SU-DHL-6 (cell line): ENCODE data around the gene MTG2.

Source experiments
- H2AFZ ChIP-seq: fragments of 200-600 bp; sonication (generic); 2 replicates; pipeline ENCODE4 v1.6.1; 2014; ENCODE audit warnings: low read depth, mild to moderate bottlenecking, moderate library complexity, mixed read lengths, antibody characterized with exemption, low read length; ENCODE audit not compliant: severe bottlenecking
- H3F3A ChIP-seq: fragments of 200-600 bp; shearing (Covaris generic); 2 replicates; pipeline ENCODE4 v1.6.0; 2016; ENCODE audit warnings: antibody characterized with exemption, mild to moderate bottlenecking; ENCODE audit not compliant: insufficient read depth
- H3K27ac ChIP-seq: fragments of 200-600 bp; sonication (generic); 2 replicates; pipeline ENCODE4 v1.5.1; 2016; ENCODE audit warnings: low read depth, mild to moderate bottlenecking, low read length, moderate library complexity, mixed read lengths
- H3K27me3 ChIP-seq: fragments of 200-600 bp; sonication (generic), shearing (Covaris generic); 2 replicates; pipeline ENCODE4 v1.6.0; 2014; ENCODE audit warnings: mild to moderate bottlenecking, low read length
- H3K36me3 ChIP-seq: fragments of 200-600 bp; sonication (generic); 2 replicates; pipeline ENCODE4 v1.6.1; 2014; ENCODE audit warnings: mild to moderate bottlenecking, low read length, mixed read lengths
- H3K4me2 ChIP-seq: fragments of 300-600, 200-600 bp; shearing (Covaris generic), sonication (generic); 2 replicates; pipeline ENCODE4 v1.6.0; 2014; ENCODE audit warnings: low read length, low read depth, mild to moderate bottlenecking; ENCODE audit not compliant: poor library complexity, severe bottlenecking
- H3K4me3 ChIP-seq: fragments of 200-600 bp; sonication (generic); 2 replicates; pipeline ENCODE4 v1.5.1; 2014; ENCODE audit warnings: antibody characterized with exemption, low read length, mild to moderate bottlenecking, mixed read lengths; ENCODE audit not compliant: insufficient read depth, poor library complexity, severe bottlenecking
- H3K79me2 ChIP-seq: fragments of 200-600 bp; sonication (generic); 2 replicates; pipeline ENCODE4 v1.6.1; 2014; ENCODE audit warnings: mild to moderate bottlenecking, low read length, moderate library complexity; ENCODE audit not compliant: insufficient read depth
- H3K9ac ChIP-seq: fragments of 200-600 bp; sonication (generic); 2 replicates; pipeline ENCODE4 v1.7.0; 2014; ENCODE audit warnings: mild to moderate bottlenecking, low read length
- H3K9me2 ChIP-seq: fragments of 200-600 bp; sonication (generic); replicated peaks from 2 replicates; pipeline ENCODE4 v1.6.1; 2014; ENCODE audit warnings: low read length; ENCODE audit not compliant: insufficient read depth
- H3K9me3 ChIP-seq: fragments of 200-600 bp; sonication (generic); 2 replicates; pipeline ENCODE4 v1.6.1; 2014; ENCODE audit warnings: low read length, mixed read lengths; ENCODE audit not compliant: insufficient read depth
- H4K20me1 ChIP-seq: fragments of 200-600 bp; sonication (generic); 2 replicates; pipeline ENCODE4 v1.6.1; 2014; ENCODE audit warnings: low read depth, mild to moderate bottlenecking, antibody characterized with exemption, low read length, moderate library complexity, mixed read lengths
- CTCF ChIP-seq: fragments of 200-600 bp; sonication (generic); IDR thresholded peaks from one replicate; pipeline ENCODE4 v1.5.1; 2017; ENCODE audit warnings: antibody characterized with exemption, mild to moderate bottlenecking, low read length, moderate library complexity; ENCODE audit not compliant: insufficient read depth, poor library complexity, severe bottlenecking
- EZH2phosphoT487 ChIP-seq: fragments of 200-600 bp; sonication (generic), shearing (Covaris generic); conservative IDR thresholded peaks from 2 replicates; pipeline ENCODE4 v1.6.1; 2018; ENCODE audit warnings: mild to moderate bottlenecking, antibody characterized with exemption, low read length, moderate library complexity, mixed read lengths

MTG2 gene

GRCh38 chr20:62232770-62233645 is 50.2 kb downstream of the MTG2 start:
- H3K9me2 ChIP-seq, result no peaks in the 10 kb centered on the region
- no peak overlapping the region for H3K4me2 ChIP-seq
- no peak for TF ChIP-seq CTCF
- H3K4me3 ChIP-seq, result no peak overlapping the region
- no peaks in the 10 kb centered on the region for H4K20me1 ChIP-seq
- no peaks in the 10 kb centered on the region for H3K36me3 ChIP-seq
- no peak overlapping the region for H2AFZ ChIP-seq
- no peaks in the 10 kb centered on the region for H3F3A ChIP-seq
- H3K79me2 ChIP-seq, result no peaks in the 10 kb centered on the region
- H3K9me3 ChIP-seq, result no peaks in the 10 kb centered on the region
- H3K27ac ChIP-seq, result no peak overlapping the region
- no peaks in the 10 kb centered on the region for H3K27me3 ChIP-seq
- H3K9ac ChIP-seq, result no peak overlapping the region

GRCh38 chr20:62233684-62234083 is 50.9 kb downstream of the MTG2 start:
- TF ChIP-seq CTCF (no peak), EZH2phosphoT487 (no peak)
- H3K27ac ChIP-seq, result no peak overlapping the region
- H3K4me2 ChIP-seq, result no peak overlapping the region

GRCh38 chr20:62234339-62234738 is 51.5 kb downstream of the MTG2 start:
- Histone ChIP-seq H3K9me2 (no peaks in the 10 kb centered on the region), H3K27me3 (no peaks in the 10 kb centered on the region), H3K36me3 (no peaks in the 10 kb centered on the region), H3K79me2 (no peaks in the 10 kb centered on the region; the same call in 1 of the 2 replicates), H2AFZ (no peak overlapping the region), H3K27ac (no peak overlapping the region), H3F3A (no peaks in the 10 kb centered on the region), H4K20me1 (0 out of 2 replicates have a peak, but pooled peaks cover 3% of the 10 kb centered on the region), H3K9ac (no peak overlapping the region), H3K9me3 (no peaks in the 10 kb centered on the region), H3K4me2 (no peak overlapping the region), H3K4me3 (no peak overlapping the region)
- no peak for TF ChIP-seq CTCF
- TF ChIP-seq EZH2phosphoT487, result no peak

More at GRCh38 chr20:62233684-62234083, 50.9 kb downstream of the MTG2 start:
- Histone ChIP-seq H3K36me3 (no peaks in the 10 kb centered on the region), H3K27me3 (no peaks in the 10 kb centered on the region), H3K9me2 (no peaks in the 10 kb centered on the region), H3K9ac (no peak overlapping the region), H2AFZ (no peak overlapping the region), H3K9me3 (no peaks in the 10 kb centered on the region), H3F3A (no peaks in the 10 kb centered on the region), H3K4me3 (no peak overlapping the region), H4K20me1 (no peaks in the 10 kb centered on the region), H3K79me2 (no peaks in the 10 kb centered on the region)
